HUES64 (cell line): Measurements from ENCODE around the gene S100A5.

Source experiments
- H3K27ac ChIP-seq: 2 replicates; pipeline ENCODE4 v1.7.0; 2013; ENCODE audit warnings: low read depth, low read length, inconsistent platforms
- H3K27me3 ChIP-seq: 2 replicates; pipeline ENCODE4 v1.6.1; 2013; ENCODE audit warnings: mild to moderate bottlenecking, low read length; ENCODE audit not compliant: insufficient read depth
- H3K36me3 ChIP-seq: 2 replicates; pipeline ENCODE4 v1.6.1; 2013; ENCODE audit warnings: mild to moderate bottlenecking, low read length; ENCODE audit not compliant: insufficient read depth
- H3K4me1 ChIP-seq: 2 replicates; pipeline ENCODE4 v1.6.1; 2013; ENCODE audit warnings: mild to moderate bottlenecking, low read length, moderate library complexity; ENCODE audit not compliant: insufficient read depth
- H3K4me3 ChIP-seq: 2 replicates; pipeline ENCODE4 v1.5.1; 2013; ENCODE audit warnings: mild to moderate bottlenecking, low read length, moderate library complexity
- H3K9ac ChIP-seq: 2 replicates; pipeline ENCODE4 v1.6.1; 2013; ENCODE audit warnings: mild to moderate bottlenecking, low read depth, low read length
- H3K9me3 ChIP-seq: 2 replicates; pipeline ENCODE4 v1.6.1; 2013; ENCODE audit warnings: low read depth, low read length; ENCODE audit not compliant: insufficient read depth
- WGBS: fragments of 150-250, 120-280 bp; methylation state at CpG from one replicate; pipeline ENCODE4 v1.1.7; 2013; ENCODE audit warnings: missing lambda C conversion rate; 5-methylcytosine and 5-hydroxymethylcytosine counted together

The S100A5 gene

GRCh38 chr1:153553830-153554541 lies 13.3 kb upstream of the S100A5 start:
- Histone ChIP-seq H3K27ac (no peak overlapping the region), H3K4me1 (peaks cover 13% of the 10 kb centered on the region; the same call in 1 of the 2 replicates), H3K36me3 (no peaks in the 10 kb centered on the region), H3K9me3 (no peaks in the 10 kb centered on the region), H3K4me3 (no peak overlapping the region), H3K27me3 (no peaks in the 10 kb centered on the region), H3K9ac (no peak overlapping the region)
- 100% methylated on average over 2 of the region's 2 CpGs for WGBS

- Histone ChIP-seq H3K9ac (no peak overlapping the region), H3K4me1 (peaks cover 14% of the 10 kb centered on the region; the same call in 1 of the 2 replicates), H3K27ac (no peak overlapping the region), H3K27me3 (no peaks in the 10 kb centered on the region), H3K36me3 (no peaks in the 10 kb centered on the region), H3K4me3 (no peak overlapping the region), H3K9me3 (no peaks in the 10 kb centered on the region)
- WGBS: 90% methylated on average over 12 of the region's 12 CpGs
These were observed 12.4 kb upstream of the S100A5 start for GRCh38 chr1:153553096-153553495.

- Histone ChIP-seq H3K36me3 (no peaks in the 10 kb centered on the region), H3K9ac (no peak overlapping the region), H3K9me3 (no peaks in the 10 kb centered on the region), H3K27ac (no peak overlapping the region), H3K4me3 (no peak overlapping the region), H3K27me3 (no peaks in the 10 kb centered on the region), H3K4me1 (peaks cover 14% of the 10 kb centered on the region; the same call in 1 of the 2 replicates)
- 87% methylated on average over 8 of the region's 8 CpGs for WGBS
These were observed 11.6 kb upstream of the S100A5 start for GRCh38 chr1:153552335-153552734.

GRCh38 chr1:153550827-153551500 lies 10.2 kb upstream of the S100A5 start:
- no peaks in the 10 kb centered on the region for H3K36me3 ChIP-seq
- H3K4me1 ChIP-seq: peaks cover 14% of the 10 kb centered on the region; the same call in 1 of the 2 replicates
- WGBS: 87% methylated on average over 10 of the region's 10 CpGs
- no peaks in the 10 kb centered on the region for H3K9me3 ChIP-seq
- H3K27me3 ChIP-seq: no peaks in the 10 kb centered on the region
- no peak overlapping the region for H3K27ac ChIP-seq
- H3K9ac ChIP-seq: no peak overlapping the region
- H3K4me3 ChIP-seq: no peak overlapping the region

GRCh38 chr1:153550398-153550758 lies 9.6 kb upstream of the S100A5 start:
- 80% methylated on average over 4 of the region's 4 CpGs for WGBS
- Histone ChIP-seq H3K27ac (no peak overlapping the region), H3K9me3 (no peaks in the 10 kb centered on the region), H3K4me1 (peaks cover 19% of the 10 kb centered on the region; the same call in 1 of the 2 replicates), H3K27me3 (no peaks in the 10 kb centered on the region), H3K36me3 (no peaks in the 10 kb centered on the region), H3K4me3 (no peak overlapping the region), H3K9ac (no peak overlapping the region)

- 84% methylated on average over 6 of the region's 6 CpGs for WGBS
- Histone ChIP-seq H3K4me1 (peaks cover 23% of the 10 kb centered on the region), H3K4me3 (no peak overlapping the region), H3K9me3 (no peaks in the 10 kb centered on the region), H3K36me3 (no peaks in the 10 kb centered on the region), H3K27me3 (no peaks in the 10 kb centered on the region), H3K9ac (no peak overlapping the region), H3K27ac (no peak overlapping the region)
These were observed 9.1 kb upstream of the S100A5 start for GRCh38 chr1:153549741-153550397.

- WGBS: 77% methylated on average over 14 of the region's 14 CpGs
- Histone ChIP-seq H3K9me3 (no peaks in the 10 kb centered on the region), H3K36me3 (no peaks in the 10 kb centered on the region; the same call in 1 of the 2 replicates), H3K27ac (no peak within 1 kb of the TSS), H3K9ac (no peak within 1 kb of the TSS), H3K27me3 (no peaks in the 10 kb centered on the region), H3K4me3 (no peak within 1 kb of the TSS), H3K4me1 (peaks cover 29% of the 10 kb centered on the region)
These were observed 8.3 kb upstream of the S100A5 start, which contains the start of gene S100A3 for GRCh38 chr1:153548722-153549688. TSS of gene S100A3 (minus strand) at chr1:153549258. CDS start at chr1:153548485, 773 bp downstream.

- Histone ChIP-seq H3K9ac (no peak overlapping the region), H3K27ac (no peak overlapping the region), H3K4me1 (peaks cover 29% of the 10 kb centered on the region), H3K36me3 (no peaks in the 10 kb centered on the region; the same call in 1 of the 2 replicates), H3K27me3 (no peaks in the 10 kb centered on the region), H3K9me3 (no peaks in the 10 kb centered on the region), H3K4me3 (no peak overlapping the region)
- 86% methylated on average over 18 of the region's 19 CpGs for WGBS
These were observed 7.1 kb upstream of the S100A5 start for GRCh38 chr1:153547560-153548551.

GRCh38 chr1:153546796-153547559 lies 6.2 kb upstream of the S100A5 start:
- Histone ChIP-seq H3K9me3 (no peaks in the 10 kb centered on the region), H3K4me3 (no peak overlapping the region), H3K27me3 (no peaks in the 10 kb centered on the region), H3K27ac (no peak overlapping the region), H3K9ac (no peak overlapping the region), H3K4me1 (peaks cover 29% of the 10 kb centered on the region), H3K36me3 (no peaks in the 10 kb centered on the region; the same call in 1 of the 2 replicates)
- WGBS: 76% methylated on average over 14 of the region's 14 CpGs
